ENCODE data around the gene RBMS1. TPM values are rescaled to one million over a fixed set of nuclear protein-coding genes. Genes with fewer than 3 reads are reported as not detected.

The RBMS1 gene
- polyA plus RNA-seq, 2 of the 4 experiments (the other 2 are of a cell fraction), result 51.9 to 108 TPM

DNA sequence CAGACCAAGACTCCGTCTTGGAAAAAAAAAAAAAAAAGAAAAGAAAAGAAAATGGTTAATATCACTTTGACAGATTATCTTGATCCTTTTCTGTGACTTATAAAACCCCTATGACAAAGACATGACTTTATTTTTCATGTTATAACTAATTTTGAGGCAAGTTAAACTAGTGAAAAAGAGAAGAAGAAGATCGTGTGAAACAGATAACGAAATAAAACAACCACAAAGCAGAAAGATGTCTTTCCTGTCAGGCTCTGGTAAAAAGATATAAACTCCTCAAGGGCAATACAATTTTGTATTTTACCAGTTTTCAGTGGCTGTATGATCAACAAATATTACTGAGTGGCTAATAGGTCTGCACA lies 13.4 kb upstream of the RBMS1 start:
- DNase-seq (ENCODE audit: low read depth in 1 of 2, low spot score in 1 of 2) (no peak), FAIRE-seq (no peak), ATAC-seq (no peak)
- WGBS (ENCODE audit: missing lambda C conversion rate), result 89% methylated on average over 3 of the region's 3 CpGs
- Histone ChIP-seq H3K4me3 (no peak overlapping the region), H3K4me1 (peaks cover 5% of the 10 kb centered on the region; the same call in 1 of the 3 replicates), H3K9me3 (no peaks in the 10 kb centered on the region), H3K27ac (no peak overlapping the region), H3K4me2 (no peak overlapping the region)
- ChIA-PET CTCF (no interaction called here), POLR2A (no interaction called here)
- no peak for TF ChIP-seq CHD2 (IDR thresholded peaks at IDR 0.05; ENCODE audit: low read length, partially characterized antibody)
- TF ChIP-seq, protein P1, sequence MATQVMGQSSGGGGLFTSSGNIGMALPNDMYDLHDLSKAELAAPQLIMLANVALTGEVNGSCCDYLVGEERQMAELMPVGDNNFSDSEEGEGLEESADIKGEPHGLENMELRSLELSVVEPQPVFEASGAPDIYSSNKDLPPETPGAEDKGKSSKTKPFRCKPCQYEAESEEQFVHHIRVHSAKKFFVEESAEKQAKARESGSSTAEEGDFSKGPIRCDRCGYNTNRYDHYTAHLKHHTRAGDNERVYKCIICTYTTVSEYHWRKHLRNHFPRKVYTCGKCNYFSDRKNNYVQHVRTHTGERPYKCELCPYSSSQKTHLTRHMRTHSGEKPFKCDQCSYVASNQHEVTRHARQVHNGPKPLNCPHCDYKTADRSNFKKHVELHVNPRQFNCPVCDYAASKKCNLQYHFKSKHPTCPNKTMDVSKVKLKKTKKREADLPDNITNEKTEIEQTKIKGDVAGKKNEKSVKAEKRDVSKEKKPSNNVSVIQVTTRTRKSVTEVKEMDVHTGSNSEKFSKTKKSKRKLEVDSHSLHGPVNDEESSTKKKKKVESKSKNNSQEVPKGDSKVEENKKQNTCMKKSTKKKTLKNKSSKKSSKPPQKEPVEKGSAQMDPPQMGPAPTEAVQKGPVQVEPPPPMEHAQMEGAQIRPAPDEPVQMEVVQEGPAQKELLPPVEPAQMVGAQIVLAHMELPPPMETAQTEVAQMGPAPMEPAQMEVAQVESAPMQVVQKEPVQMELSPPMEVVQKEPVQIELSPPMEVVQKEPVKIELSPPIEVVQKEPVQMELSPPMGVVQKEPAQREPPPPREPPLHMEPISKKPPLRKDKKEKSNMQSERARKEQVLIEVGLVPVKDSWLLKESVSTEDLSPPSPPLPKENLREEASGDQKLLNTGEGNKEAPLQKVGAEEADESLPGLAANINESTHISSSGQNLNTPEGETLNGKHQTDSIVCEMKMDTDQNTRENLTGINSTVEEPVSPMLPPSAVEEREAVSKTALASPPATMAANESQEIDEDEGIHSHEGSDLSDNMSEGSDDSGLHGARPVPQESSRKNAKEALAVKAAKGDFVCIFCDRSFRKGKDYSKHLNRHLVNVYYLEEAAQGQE (IDR thresholded peaks at IDR 0.05), result no peak

GRCh38 chr2:160506371-160507045 lies 12.9 kb upstream of the RBMS1 start:
- Histone ChIP-seq H3K4me1 (peaks cover 5% of the 10 kb centered on the region; the same call in 1 of the 3 replicates), H3K4me3 (no peak overlapping the region), H3K27ac (no peak overlapping the region), H3K4me2 (no peak overlapping the region), H3K9me3 (no peaks in the 10 kb centered on the region)
- 97% methylated on average over 9 of the region's 9 CpGs for WGBS (ENCODE audit: missing lambda C conversion rate)
- TF ChIP-seq MAFK (IDR thresholded peaks at IDR 0.05; ENCODE audit: partially characterized antibody) (no peak), HEYL (CRISPR knock-in tag; IDR thresholded peaks at IDR 0.05) (no peak), ESRRA (IDR thresholded peaks at IDR 0.05; ENCODE audit: borderline replicate concordance, low read length) (no peak), ZSCAN20 (CRISPR knock-in tag; IDR thresholded peaks at IDR 0.05) (no peak)
- no peak for ATAC-seq
- CTCF ChIA-PET, result no interaction called here
- POLR2A ChIA-PET, result no interaction called here
- DNase-seq (ENCODE audit: low read depth in 1 of 2, low spot score in 1 of 2), result no peak
- FAIRE-seq, result no peak

DNA sequence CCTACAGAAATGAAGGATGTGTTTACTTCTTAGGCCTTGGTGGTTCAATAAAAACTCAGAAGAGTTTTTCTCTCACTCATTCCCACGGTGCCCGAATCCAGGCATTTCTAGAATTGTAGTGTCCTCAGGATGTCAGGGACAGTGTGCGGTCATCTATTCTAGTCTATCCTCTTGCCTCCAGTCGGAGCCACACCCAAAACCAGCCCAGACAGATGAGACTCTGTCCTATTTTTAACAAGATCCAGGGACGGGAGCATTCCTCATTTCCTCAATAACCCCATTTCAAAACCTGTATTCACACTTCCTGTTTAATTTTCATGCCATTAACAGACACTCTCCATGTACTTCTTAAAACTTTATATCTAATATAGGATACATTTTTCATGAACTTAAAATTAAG lies 11.6 kb upstream of the RBMS1 start:
- POLR2A ChIA-PET, result no interaction called here
- CTCF ChIA-PET, result no interaction called here
- Histone ChIP-seq H3K9me3 (no peaks in the 10 kb centered on the region), H3K27ac (0 out of 6 replicates have a peak overlapping the region, but pooled peaks of 1 of the 2 experiments have one; percentile 1), H3K4me2 (no peak overlapping the region), H3K4me1 (peaks cover 5% of the 10 kb centered on the region; the same call in 1 of the 3 replicates), H3K4me3 (no peak overlapping the region)
- ATAC-seq (no peak), FAIRE-seq (no peak), DNase-seq (ENCODE audit: low read depth in 1 of 2, low spot score in 1 of 2) (no peak)
- 78% methylated on average over 5 of the region's 5 CpGs for WGBS (ENCODE audit: missing lambda C conversion rate)
- TF ChIP-seq HOXB13 (CRISPR knock-in tag; IDR thresholded peaks at IDR 0.05; ENCODE audit: low read depth), result no peak
- TF ChIP-seq HOXA7 (CRISPR knock-in tag; IDR thresholded peaks at IDR 0.05), result no peak

DNA sequence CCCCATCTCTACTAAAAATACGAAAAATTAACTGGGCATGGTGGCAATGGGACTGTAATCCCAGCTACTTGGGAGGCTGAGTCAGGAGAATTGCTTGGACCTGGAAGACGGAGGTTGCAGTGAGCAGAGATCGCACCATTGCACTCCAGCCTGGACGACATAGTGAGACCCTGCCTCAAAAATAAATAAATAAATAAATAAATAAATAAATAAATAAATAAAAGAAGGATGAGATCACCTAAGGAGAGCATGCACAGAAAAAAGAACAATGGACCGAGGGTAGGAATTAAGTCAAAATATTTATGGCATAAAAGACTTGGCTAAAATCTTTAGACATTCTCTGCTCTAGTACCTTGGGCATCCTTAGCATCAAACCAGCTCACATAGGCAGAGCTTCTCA lies 8.9 kb upstream of the RBMS1 start:
- H3K4me3 ChIP-seq, result no peak overlapping the region
- H3K27ac ChIP-seq, result no peak overlapping the region
- ATAC-seq, result no peak
- ChIA-PET CTCF (no interaction called here), POLR2A (no interaction called here)
- FAIRE-seq, result no peak
- no peak overlapping the region for H3K4me2 ChIP-seq
- WGBS (ENCODE audit: missing lambda C conversion rate), result 67% methylated on average over 5 of the region's 5 CpGs
- no peak for DNase-seq (ENCODE audit: low read depth in 1 of 2, low spot score in 1 of 2)
- peak; percentile 58 for TF ChIP-seq ZC3H11A (IDR thresholded peaks at IDR 0.05)
- no peak for TF ChIP-seq GATA3 (IDR thresholded peaks at IDR 0.05; ENCODE audit: borderline replicate concordance)
- H3K4me1 ChIP-seq, result peaks cover 5% of the 10 kb centered on the region; the same call in 1 of the 3 replicates
- no peaks in the 10 kb centered on the region for H3K9me3 ChIP-seq

DNA sequence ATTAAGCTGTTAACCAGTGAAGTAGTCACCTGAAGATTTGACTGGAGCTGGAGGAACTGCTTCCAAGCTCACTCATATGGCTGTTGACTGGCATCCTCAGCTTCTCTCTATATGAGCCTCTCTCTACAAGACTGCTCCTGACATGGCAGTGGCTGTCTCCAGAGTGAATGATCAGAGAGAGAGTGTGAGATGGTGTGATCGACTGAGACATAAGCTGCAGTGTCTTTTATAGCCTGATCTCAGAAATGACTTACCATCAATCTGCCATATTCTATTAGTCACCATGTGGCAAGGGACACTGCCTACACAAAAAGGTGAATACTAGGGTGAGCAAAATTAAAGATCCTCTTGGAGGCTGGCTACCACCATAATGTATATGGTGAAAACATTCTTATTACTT lies 7.8 kb upstream of the RBMS1 start:
- POLR2A ChIA-PET, result no interaction called here
- WGBS (ENCODE audit: missing lambda C conversion rate), result 74% methylated on average over 1 of the region's 1 CpG
- peaks cover 5% of the 10 kb centered on the region; the same call in 1 of the 3 replicates for H3K4me1 ChIP-seq
- CTCF ChIA-PET, result no interaction called here
- H3K27ac ChIP-seq, result no peak overlapping the region
- no peaks in the 10 kb centered on the region for H3K9me3 ChIP-seq
- no peak overlapping the region for H3K4me2 ChIP-seq
- ATAC-seq (no peak), DNase-seq (ENCODE audit: low read depth in 1 of 2, low spot score in 1 of 2) (no peak), FAIRE-seq (no peak)
- no peak overlapping the region for H3K4me3 ChIP-seq
- TF ChIP-seq MYC (IDR thresholded peaks at IDR 0.05; ENCODE audit: borderline replicate concordance, low read length) (no peak), PBX3 (IDR thresholded peaks at IDR 0.05) (no peak), CHD4 (IDR thresholded peaks at IDR 0.05; ENCODE audit: borderline replicate concordance) (no peak), RARB (CRISPR knock-in tag; IDR thresholded peaks at IDR 0.05) (no peak), ESRRA (IDR thresholded peaks at IDR 0.05; ENCODE audit: borderline replicate concordance, low read length) (no peak), ZSCAN20 (CRISPR knock-in tag; IDR thresholded peaks at IDR 0.05) (no peak), KDM1A (IDR thresholded peaks at IDR 0.05; ENCODE audit: low read depth) (no peak)
